ENCODE data around the gene ZNF785.

Gene ZNF785

GRCh38 chr16:30585400-30586191 is at the start of gene ZNF785:
TSS of gene ZNF785 (minus strand) at chr16:30585697. CDS start at chr16:30585611, 86 bp downstream.
- in situ Hi-C loops (cut with MboI; ENCODE audit: low sequenced_read_pairs) = no loop called here

- in situ Hi-C loops (cut with MboI; ENCODE audit: low sequenced_read_pairs) = loop anchor here (10.0 kb wide), 1 partner anchor 519 kb away; the partner anchor contains the start of gene GDPD3
Measured at GRCh38 chr16:30633526-30633925, 48.0 kb upstream of the ZNF785 start.

- in situ Hi-C loops (cut with MboI; ENCODE audit: low sequenced_read_pairs) = loop anchor here (10.0 kb wide), 1 partner anchor 518 kb away; the partner anchor contains the start of gene GDPD3
Measured at GRCh38 chr16:30632454-30632853, 47.0 kb upstream of the ZNF785 start.

- in situ Hi-C loops (cut with MboI; ENCODE audit: low sequenced_read_pairs) = no loop called here
Measured at GRCh38 chr16:30628628-30629540, 43.4 kb upstream of the ZNF785 start.

- in situ Hi-C loops (cut with MboI; ENCODE audit: low sequenced_read_pairs) = no loop called here
Measured at GRCh38 chr16:30626236-30626635, 40.7 kb upstream of the ZNF785 start.

- in situ Hi-C loops (cut with MboI; ENCODE audit: low sequenced_read_pairs) = no loop called here
Measured at GRCh38 chr16:30623536-30624283, 38.2 kb upstream of the ZNF785 start.

GRCh38 chr16:30622455-30623032 is 37.0 kb upstream of the ZNF785 start:
- in situ Hi-C loops (cut with MboI; ENCODE audit: low sequenced_read_pairs) = no loop called here

- in situ Hi-C loops (cut with MboI; ENCODE audit: low sequenced_read_pairs) = no loop called here
Measured at GRCh38 chr16:30621765-30622164, 36.3 kb upstream of the ZNF785 start.

- in situ Hi-C loops (cut with MboI; ENCODE audit: low sequenced_read_pairs) = no loop called here
Measured at GRCh38 chr16:30620169-30620568, 34.7 kb upstream of the ZNF785 start.

GRCh38 chr16:30619638-30620037 is 34.1 kb upstream of the ZNF785 start:
- in situ Hi-C loops (cut with MboI; ENCODE audit: low sequenced_read_pairs) = no loop called here

GRCh38 chr16:30619202-30619601 is 33.7 kb upstream of the ZNF785 start:
- in situ Hi-C loops (cut with MboI; ENCODE audit: low sequenced_read_pairs) = no loop called here

GRCh38 chr16:30615358-30616091 is 30.0 kb upstream of the ZNF785 start:
- in situ Hi-C loops (cut with MboI; ENCODE audit: low sequenced_read_pairs) = no loop called here

GRCh38 chr16:30609926-30610839 is 24.7 kb upstream of the ZNF785 start, which contains the start of gene ZNF689:
TSS of gene ZNF689 (minus strand) at chr16:30610389. CDS start at chr16:30610041, 348 bp downstream.
- in situ Hi-C loops (cut with MboI; ENCODE audit: low sequenced_read_pairs) = loop anchor here (10.0 kb wide), 1 partner anchor 175 kb away; the partner anchor contains the start of gene DCTPP1

GRCh38 chr16:30609002-30609925 is 23.8 kb upstream of the ZNF785 start:
- in situ Hi-C loops (cut with MboI; ENCODE audit: low sequenced_read_pairs) = loop anchor here (10.0 kb wide), 1 partner anchor 174 kb away; the partner anchor contains the start of gene DCTPP1

GRCh38 chr16:30606004-30606403 is 20.5 kb upstream of the ZNF785 start:
- in situ Hi-C loops (cut with MboI; ENCODE audit: low sequenced_read_pairs) = loop anchor here (10.0 kb wide), 1 partner anchor 171 kb away; the partner anchor contains the start of gene DCTPP1

- in situ Hi-C loops (cut with MboI; ENCODE audit: low sequenced_read_pairs) = loop anchor here (10.0 kb wide), 1 partner anchor 170 kb away; the partner anchor contains the start of gene DCTPP1
Measured at GRCh38 chr16:30605158-30605557, 19.7 kb upstream of the ZNF785 start.

GRCh38 chr16:30604316-30604947 is 18.9 kb upstream of the ZNF785 start:
- in situ Hi-C loops (cut with MboI; ENCODE audit: low sequenced_read_pairs) = loop anchor here (10.0 kb wide), 1 partner anchor 170 kb away; the partner anchor contains the start of gene DCTPP1
